ENCODE measurements around the gene CNEP1R1.

DNA sequence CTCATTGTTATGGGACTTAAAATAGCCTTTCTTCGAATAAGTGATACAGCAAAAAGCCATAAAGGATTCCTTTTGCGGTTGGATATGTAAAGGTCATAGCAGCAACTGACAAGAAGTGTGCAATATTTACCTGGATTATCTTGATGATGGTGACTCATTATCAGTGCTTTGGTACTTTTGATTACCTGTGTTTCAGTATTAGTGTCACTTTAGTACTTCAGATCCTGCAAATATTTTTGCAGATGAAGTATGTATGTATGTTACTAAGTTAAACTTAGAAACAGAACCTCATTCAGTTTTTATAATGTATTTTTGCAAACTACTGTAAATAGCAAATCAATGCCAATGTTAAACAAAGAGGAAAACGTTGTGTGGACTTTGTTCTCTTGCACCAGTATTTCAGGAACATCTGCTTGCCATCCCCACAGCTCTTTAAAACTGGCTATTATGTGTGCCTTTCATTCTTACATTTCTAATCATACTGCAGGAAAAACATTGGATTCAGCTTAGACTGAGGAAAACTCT is 10.5 kb downstream of the CNEP1R1 start:
- TF ChIP-seq CTCF (conservative IDR thresholded peaks at IDR 0.05) (no peak), ZFX (IDR thresholded peaks at IDR 0.05) (no peak)

Data from C4-2B (cell line).